ENCODE results near the gene ROR1.

DNA sequence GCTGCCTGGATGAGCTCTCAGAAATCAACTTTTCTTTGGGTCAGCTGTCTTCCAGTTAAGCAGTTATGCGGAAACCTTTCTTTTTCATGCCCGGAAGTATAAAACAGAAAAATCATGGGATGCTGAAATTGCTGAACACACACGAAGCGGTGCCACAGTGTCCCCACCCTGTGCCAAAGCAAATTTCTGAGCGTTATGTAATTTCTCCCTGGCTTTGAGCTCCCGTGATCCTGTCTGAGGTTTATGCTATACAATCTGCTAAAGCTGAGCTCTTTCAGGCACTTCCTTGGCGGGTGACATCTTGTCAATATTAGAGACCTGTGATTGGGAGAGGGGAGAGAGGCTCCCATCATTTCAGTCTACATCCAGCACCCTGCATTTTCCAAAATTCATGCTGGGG, 201.7 kb downstream of the ROR1 start:
- no peak for TF ChIP-seq POLR2A (IDR thresholded peaks at IDR 0.05)
- TF ChIP-seq, protein P1, sequence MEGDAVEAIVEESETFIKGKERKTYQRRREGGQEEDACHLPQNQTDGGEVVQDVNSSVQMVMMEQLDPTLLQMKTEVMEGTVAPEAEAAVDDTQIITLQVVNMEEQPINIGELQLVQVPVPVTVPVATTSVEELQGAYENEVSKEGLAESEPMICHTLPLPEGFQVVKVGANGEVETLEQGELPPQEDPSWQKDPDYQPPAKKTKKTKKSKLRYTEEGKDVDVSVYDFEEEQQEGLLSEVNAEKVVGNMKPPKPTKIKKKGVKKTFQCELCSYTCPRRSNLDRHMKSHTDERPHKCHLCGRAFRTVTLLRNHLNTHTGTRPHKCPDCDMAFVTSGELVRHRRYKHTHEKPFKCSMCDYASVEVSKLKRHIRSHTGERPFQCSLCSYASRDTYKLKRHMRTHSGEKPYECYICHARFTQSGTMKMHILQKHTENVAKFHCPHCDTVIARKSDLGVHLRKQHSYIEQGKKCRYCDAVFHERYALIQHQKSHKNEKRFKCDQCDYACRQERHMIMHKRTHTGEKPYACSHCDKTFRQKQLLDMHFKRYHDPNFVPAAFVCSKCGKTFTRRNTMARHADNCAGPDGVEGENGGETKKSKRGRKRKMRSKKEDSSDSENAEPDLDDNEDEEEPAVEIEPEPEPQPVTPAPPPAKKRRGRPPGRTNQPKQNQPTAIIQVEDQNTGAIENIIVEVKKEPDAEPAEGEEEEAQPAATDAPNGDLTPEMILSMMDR (IDR thresholded peaks at IDR 0.05): no peak

All from uterus (tissue), 2 donors.